Mammary epithelial cell (primary cell): Measurements from ENCODE around the gene SLC44A3.

Source experiments
- EZH2 ChIP-seq: IDR thresholded peaks from 2 replicates; pipeline ENCODE4 v1.6.1; 2012; ENCODE audit warnings: low read length, inconsistent platforms, borderline replicate concordance
- TF ChIP-seq, protein P1 (sequence below), 2 donors: IDR thresholded peaks in 1 of 2; conservative IDR thresholded peaks in 1 of 2; 2 replicates each; pipeline ENCODE4 v1.5.1; 2011 to 2012; ENCODE audit warnings: inconsistent platforms in 2 of 2, low read length in 2 of 2, mild to moderate bottlenecking in 2 of 2, control low read depth in 1 of 2, low read depth in 1 of 2; ENCODE audit not compliant: insufficient read depth in 1 of 2; ENCODE audit errors: extremely low read depth in 1 of 2

DNA sequence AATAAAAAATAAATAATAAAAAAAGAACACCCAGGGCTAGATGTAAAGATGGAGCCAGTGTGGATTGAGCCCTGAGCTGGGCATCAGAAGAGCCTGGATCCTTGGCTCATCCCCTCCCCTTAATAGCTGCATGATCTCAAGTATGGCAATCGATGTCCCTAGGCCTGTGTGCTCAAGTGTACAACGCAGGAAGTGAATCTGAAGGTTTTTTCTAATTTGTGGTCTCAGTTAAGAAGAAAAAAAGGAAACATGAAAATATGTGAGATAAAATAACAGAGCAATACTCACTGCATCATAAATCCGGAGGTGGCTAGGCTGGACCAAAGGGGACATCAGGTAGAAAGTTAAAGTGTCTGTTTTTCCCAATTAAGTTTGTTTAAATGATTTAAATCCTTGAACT, 47.3 kb upstream of the SLC44A3 start:
- TF ChIP-seq, protein P1, sequence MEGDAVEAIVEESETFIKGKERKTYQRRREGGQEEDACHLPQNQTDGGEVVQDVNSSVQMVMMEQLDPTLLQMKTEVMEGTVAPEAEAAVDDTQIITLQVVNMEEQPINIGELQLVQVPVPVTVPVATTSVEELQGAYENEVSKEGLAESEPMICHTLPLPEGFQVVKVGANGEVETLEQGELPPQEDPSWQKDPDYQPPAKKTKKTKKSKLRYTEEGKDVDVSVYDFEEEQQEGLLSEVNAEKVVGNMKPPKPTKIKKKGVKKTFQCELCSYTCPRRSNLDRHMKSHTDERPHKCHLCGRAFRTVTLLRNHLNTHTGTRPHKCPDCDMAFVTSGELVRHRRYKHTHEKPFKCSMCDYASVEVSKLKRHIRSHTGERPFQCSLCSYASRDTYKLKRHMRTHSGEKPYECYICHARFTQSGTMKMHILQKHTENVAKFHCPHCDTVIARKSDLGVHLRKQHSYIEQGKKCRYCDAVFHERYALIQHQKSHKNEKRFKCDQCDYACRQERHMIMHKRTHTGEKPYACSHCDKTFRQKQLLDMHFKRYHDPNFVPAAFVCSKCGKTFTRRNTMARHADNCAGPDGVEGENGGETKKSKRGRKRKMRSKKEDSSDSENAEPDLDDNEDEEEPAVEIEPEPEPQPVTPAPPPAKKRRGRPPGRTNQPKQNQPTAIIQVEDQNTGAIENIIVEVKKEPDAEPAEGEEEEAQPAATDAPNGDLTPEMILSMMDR (conservative IDR thresholded peaks at IDR 0.05 in 1 of 2, IDR thresholded peaks at IDR 0.05 in 1 of 2; ENCODE audit: extremely low read depth in 1 of 2, insufficient read depth in 1 of 2, low read depth in 1 of 2, low read length in 2 of 2) = no peak
- no peak for TF ChIP-seq EZH2
